Cortex of kidney (tissue), 1 donor: Measurements from ENCODE around the gene ABCF2.

Source experiments
- DNase-seq: peaks from one replicate; lab custom pipeline; 2025; lab: John Stamatoyannopoulos, UW

Gene ABCF2

GRCh38 chr7:151252961-151253711 lies 26.1 kb upstream of the ABCF2 start:
- DNase-seq = no peak

DNA sequence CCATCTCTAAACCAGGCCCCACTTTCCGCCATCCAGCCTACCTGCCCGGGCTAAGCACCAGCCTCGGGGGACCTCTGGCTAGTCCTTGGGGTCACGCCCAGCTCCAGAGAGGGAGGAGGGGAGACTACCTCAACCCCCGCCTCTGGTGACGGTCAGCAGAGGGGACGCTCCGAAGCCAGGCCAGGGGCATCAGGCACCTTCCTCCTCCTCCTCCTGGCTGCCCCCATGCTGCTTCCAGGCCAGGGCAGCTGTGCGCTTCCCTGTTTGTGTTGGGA lies 25.5 kb upstream of the ABCF2 start:
- no peak for DNase-seq

DNA sequence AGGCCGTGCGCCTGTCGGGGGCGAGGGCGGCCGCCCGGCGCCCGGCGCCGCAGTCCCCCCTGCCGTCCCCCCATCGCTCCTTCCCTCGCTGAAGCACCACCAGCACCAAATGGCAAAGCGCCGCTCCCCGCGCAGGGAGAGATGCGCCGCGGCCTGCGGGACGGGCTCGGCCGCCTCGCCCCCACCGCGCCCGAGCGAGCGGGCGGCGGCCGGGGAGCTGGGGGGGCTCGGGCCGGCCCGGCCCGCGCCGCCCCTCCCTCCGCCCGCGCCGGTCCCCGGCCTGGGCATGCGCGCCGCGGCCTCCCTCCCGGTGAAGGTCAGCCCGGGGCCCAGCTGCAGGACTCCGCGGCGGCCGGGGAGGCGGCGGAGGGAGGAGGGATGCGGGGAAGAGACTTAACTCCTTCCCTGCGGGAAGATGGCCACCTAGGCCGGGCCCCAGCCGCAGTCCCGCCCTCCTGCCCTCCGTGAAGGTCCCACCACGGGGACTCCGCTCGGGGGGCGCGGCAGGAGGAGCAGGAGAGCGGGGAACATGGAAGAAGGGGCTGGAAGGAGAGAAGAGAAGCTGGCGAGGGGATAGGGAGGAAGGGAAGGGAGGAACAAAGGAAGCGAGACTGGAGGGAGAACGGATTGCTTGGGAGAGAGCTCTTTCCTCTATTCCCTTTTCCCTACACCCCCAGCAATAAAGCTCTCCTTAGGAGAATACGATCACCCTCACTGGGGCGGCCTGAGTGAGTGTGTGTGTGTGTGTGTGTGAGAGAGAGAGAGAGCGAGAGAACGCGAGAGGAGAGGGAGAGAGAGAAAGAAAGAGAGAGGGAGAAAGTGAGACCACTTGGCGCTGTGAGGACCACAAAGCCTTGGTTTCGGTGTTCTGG lies 24.9 kb upstream of the ABCF2 start:
- DNase-seq = no peak

DNA sequence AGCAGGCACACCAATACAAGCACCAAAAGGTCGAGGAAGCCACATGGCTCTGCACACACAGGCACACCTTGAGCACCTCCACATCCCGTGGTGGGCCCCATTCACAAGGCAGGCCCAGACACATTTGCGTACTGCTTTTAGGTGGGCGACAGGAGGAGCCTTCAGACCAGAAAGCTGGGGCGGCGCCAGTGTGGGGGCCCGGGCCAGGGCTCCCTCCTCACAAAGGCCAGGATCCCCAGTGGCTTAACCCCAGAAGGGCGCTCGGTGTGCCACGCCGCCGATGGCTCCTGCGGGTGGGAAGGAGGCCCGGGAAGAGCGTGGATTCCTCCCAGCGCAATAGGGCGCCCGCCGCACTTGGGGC lies 24.3 kb upstream of the ABCF2 start:
- no peak for DNase-seq

DNA sequence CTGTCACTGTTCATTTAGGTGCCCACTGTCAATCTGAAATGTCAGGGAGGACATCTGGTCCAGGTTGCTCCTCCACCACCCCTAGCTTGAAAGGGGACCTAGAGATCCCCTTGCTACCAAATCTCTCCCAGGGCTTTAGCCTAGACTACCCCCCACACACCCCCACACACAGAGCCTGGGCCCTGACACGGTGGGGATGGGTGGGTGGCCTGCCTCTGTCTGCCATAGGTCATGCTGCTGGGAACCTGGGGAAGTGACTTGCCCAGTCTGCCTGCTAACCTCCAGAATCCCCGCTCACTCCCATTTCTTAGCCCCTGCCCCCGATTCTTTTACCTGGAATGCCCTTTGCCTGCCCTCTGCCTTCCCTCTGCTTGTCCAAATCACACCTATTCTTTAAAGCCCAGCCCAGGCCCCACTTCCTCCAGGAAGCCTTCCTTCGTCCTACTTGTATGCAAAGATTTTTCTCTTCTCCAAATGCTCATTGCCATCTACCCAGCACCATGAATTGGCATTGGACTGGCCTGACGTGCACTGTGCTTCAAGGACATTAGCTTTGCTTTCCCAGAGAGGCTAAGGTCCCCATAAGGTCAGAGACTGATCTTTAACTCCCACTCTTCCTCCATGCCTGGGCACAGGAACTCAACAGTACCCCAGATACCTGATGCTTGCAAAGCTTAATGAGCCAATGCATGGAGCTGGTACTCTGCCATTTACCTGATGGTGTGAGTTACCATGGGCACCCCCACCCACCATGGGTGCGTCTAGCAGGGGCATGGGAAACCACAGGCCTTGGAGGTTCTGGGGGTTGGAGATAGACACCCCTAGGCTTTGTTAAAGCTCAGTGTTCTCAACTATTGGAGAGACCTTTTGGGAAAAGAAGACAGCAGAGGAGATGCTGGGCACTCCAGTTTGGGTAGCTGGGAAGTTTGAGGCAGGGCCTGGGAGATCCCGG lies 23.5 kb upstream of the ABCF2 start:
- no peak for DNase-seq

GRCh38 chr7:151249732-151250072 lies 22.7 kb upstream of the ABCF2 start:
- DNase-seq = no peak

DNA sequence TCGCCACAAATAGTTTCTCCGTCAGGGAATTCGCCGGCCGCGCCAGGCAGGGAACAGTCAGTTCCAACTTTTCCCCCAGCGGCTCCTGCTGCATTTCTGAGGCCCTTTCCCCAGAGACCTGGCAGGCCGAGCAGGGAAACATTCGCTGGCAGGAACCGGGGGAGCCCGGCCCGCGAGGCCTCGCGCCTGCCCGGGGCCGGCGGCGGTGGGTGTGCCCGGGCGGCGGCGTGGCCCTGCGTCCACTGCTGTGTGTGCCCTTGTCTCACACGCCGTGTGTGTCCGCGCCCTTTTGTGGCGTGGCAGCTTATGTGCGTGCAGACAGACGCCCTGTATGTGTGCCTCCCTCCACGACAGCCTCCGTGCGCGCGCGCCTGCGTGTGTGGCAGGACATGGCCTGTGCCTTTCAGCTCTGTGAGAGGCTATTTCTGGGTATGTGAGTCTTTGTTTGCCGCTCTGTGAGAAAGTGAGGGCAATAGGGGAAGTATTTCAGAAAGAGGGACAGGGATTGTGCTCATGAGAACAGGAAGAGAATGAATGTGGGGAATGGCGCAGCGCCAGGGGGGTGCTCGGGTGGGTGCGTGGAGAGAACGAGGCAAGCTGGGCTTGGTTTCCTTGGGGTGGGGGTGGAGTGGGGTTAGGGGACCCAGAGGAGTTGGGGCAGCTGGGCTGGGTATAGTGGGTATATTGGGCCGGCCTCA lies 22.2 kb upstream of the ABCF2 start:
- no peak for DNase-seq

DNA sequence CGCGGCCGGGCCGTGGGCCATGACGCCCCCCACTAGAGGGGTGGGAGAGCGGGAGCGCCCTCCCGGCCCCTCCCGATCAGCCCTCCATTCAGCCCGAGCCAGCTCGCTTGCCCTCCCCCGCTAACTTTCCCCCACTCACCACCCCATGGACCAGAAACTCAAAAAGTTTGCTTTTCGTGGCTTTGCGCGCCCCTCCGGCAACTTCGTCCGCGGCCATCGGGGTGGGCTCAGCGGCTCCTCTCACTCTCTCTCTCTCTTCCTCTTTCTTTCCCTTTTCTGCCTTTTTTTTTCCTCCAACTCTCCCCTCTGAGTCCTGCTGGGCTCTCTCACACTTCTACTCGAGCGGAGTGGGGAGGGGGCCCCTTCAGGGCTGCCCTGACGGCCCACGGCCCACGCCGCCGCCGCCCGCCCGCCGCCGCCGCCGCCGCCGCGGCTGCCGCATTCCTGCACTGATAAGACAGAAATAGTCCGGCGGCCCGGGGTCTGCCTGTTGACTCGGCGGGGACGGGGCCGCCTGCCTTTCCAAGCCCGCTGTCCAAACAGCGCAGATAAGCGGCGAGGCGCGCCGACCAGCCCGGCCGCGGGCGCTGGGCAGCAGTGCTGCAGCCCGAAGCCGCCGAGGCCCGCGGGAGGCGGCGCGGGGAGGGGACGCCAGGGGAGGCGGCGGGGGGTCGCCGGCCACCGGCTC lies 21.5 kb upstream of the ABCF2 start, which contains the start of gene SMARCD3:
Gene SMARCD3 (minus strand): TSS at position 349 of the 688 bp plus-strand sequence. CDS start 132 bp downstream, at position 217.
- DNase-seq = no peak

GRCh38 chr7:151247611-151248345 lies 20.8 kb upstream of the ABCF2 start:
- no peak for DNase-seq

- DNase-seq = no peak
Measured at GRCh38 chr7:151246851-151247580, 20.0 kb upstream of the ABCF2 start.

DNA sequence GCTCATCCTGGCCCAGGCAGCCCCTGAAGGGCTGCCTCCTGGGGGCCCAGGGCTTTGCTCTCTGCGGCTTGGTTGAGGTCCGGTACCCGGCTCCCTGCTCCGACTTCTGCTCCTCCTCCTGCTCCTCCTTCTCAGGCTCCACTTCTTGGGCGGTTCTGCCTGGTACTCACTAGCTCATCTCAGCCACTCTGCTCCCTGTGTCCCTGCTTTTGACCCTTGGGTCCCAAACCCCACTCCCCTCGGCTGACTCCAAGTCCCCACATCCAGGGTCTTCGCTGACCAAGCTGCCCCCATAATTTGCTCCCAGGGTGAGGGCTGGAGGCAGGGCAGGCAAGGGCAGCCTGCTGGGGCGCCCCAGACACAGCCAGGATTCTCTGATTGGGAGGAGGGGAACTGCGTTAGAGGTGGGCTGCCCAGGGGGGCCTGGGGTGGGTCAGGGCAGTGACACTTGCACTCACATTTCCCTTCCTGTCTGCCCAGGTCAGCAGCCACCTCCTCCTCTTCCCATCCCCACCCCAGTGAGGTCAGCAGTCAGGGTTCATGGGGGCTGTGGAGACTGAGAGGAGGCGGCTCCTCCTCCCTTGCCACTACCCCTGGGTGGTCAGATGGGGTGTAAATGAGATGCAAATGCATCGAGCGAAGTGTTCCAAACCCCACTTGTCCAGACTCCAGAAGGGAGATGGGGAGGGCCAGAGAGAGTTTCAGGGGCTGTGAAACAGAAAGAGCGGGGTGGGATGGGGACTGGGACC lies 19.3 kb upstream of the ABCF2 start:
- DNase-seq = no peak

DNA sequence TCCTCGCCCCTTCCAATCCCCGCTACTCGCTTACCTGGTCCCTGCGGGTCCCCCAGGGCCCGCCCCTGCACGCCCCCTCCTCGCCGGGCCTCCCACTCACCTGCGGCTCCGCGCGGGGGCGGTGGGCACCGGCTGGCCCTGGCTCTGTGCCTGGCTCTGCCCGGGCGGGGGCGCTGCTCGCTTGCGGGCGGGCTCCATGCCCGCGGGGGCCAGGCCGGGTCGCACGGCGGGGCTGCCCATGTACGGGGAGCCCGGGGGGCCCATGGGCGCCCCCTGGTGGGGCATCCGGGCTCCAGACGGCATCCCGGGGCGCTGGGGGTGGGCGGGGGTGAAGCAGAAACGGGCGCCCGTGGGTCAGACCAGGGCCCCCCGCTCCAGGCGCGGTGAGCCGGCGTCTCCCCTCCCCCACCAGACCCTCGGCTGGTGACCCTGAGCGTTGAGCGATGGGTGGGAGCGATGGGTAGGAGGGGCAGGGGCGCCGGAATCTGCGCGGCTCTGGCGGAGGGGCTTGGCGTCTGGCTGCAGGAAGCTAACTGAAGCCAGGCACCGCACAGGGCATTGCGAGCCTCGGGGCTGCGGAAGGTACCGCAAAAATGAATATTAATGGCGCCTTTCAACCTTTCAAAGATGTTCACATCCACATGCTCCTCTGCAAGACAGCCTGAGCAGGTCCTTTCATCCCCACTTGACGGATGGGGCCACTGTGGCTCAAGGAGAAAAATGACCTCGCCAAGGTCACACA lies 18.5 kb upstream of the ABCF2 start:
- no peak for DNase-seq

DNA sequence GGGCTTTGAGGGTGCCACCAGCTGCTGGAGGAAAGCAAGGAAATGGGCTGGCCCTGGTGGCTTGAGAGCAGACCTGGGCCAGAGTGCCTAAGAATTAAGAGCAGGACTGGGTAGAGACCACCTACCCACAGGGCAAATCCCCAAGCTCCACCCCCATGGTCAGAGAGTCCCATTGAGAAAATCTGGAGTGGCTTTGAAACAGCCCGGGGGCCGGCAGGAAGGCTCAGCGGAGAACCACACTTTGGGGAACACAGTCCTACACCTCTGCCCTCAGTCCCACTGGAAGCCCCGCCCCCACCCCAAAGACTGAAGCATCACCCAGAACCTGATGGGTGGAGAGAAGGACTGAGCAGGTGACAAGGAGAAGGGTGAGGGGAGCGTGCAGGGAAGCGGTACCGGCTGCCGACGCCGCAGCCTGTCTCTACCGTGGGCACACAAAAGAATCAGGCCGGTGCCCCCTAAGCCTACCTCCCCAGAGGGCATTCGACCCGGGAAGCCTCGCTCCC lies 17.9 kb upstream of the ABCF2 start:
- DNase-seq = no peak

DNA sequence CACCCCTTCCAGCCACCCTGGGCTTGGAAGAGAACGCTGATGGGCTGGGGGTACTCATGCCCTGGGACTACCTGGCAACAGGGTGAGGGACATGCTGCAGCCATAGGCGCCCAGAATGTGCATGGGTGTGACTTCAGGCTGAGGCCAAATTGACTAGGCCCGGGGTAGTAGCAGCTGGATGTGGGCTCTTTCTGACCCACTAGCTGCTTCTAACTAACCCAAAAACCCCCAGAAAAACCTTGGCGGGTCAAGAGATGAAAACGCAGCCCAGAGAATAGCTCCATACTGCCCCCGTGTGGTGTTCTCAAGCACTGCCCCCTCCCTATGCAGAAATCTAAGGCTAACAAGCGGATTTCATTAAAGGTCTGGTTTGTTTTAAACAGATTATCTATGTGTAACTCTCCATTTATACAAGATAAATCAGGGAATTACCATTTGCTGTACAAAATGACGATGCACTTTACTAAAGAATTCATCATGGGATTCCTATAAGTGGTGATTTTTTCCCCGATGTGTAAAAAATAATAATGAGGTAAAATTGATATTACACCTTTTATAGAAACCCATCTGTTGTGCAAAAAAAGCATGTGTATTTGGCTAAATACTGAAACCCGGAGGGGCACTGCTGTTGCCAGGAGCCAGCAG lies 17.3 kb upstream of the ABCF2 start:
- no peak for DNase-seq

GRCh38 chr7:151243408-151244195 lies 16.6 kb upstream of the ABCF2 start:
- no peak for DNase-seq

- DNase-seq = no peak
Measured at GRCh38 chr7:151243045-151243349, 16.0 kb upstream of the ABCF2 start.
